Neural cell (in vitro differentiated cells): Measurements from ENCODE around the gene DSTN. TPM values are rescaled to one million over a fixed set of nuclear protein-coding genes. Genes with fewer than 3 reads are reported as not detected.

Experiments
- H2AFZ ChIP-seq: fragments of 200-600, 300-800 bp; sonication (generic), shearing (Covaris generic); 2 replicates; pipeline ENCODE4 v1.6.0; 2014; ENCODE audit warnings: low read depth, mild to moderate bottlenecking, antibody characterized with exemption, low read length, moderate library complexity
- H3F3A ChIP-seq: fragments of 200-600 bp; shearing (Covaris generic); 2 replicates; pipeline ENCODE4 v1.6.1; 2016; ENCODE audit warnings: mild to moderate bottlenecking, moderate library complexity, mixed read lengths, antibody characterized with exemption, low read length; ENCODE audit not compliant: insufficient read depth, poor library complexity, severe bottlenecking
- H3K27ac ChIP-seq: fragments of 200-600, 300-800 bp; sonication (generic), shearing (Covaris generic); 2 replicates; pipeline ENCODE4 v1.5.1; 2014; ENCODE audit warnings: mild to moderate bottlenecking, low read length, moderate library complexity
- H3K27me3 ChIP-seq: fragments of 300-800, 200-600 bp; sonication (generic), shearing (Covaris generic); 2 replicates; pipeline ENCODE4 v1.6.0; 2014; ENCODE audit warnings: mild to moderate bottlenecking, low read depth, low read length, moderate library complexity; ENCODE audit not compliant: insufficient read depth
- H3K36me3 ChIP-seq: fragments of 300-800, 200-600 bp; sonication (generic), shearing (Covaris generic); 2 replicates; pipeline ENCODE4 v1.5.1; 2014; ENCODE audit warnings: mild to moderate bottlenecking, antibody characterized with exemption, low read length, moderate library complexity; ENCODE audit not compliant: insufficient read depth
- H3K4me2 ChIP-seq: fragments of 300-800, 200-600 bp; sonication (generic), shearing (Covaris generic); 2 replicates; pipeline ENCODE4 v1.6.0; 2014; ENCODE audit warnings: mild to moderate bottlenecking, low read length
- H3K4me3 ChIP-seq: fragments of 300-800, 200-600 bp; sonication (generic), shearing (Covaris generic); 2 replicates; pipeline ENCODE4 v1.5.1; 2014; ENCODE audit warnings: mild to moderate bottlenecking, low read length, moderate library complexity
- H3K79me2 ChIP-seq: fragments of 200-600 bp; shearing (Covaris generic); replicated peaks from 2 replicates; pipeline ENCODE4 v1.6.0; 2014; ENCODE audit warnings: mild to moderate bottlenecking, low read length, moderate library complexity; ENCODE audit not compliant: insufficient read depth
- H3K9ac ChIP-seq: fragments of 300-800, 200-600 bp; sonication (generic), shearing (Covaris generic); 2 replicates; pipeline ENCODE4 v1.6.1; 2016; ENCODE audit warnings: mild to moderate bottlenecking, low read length, mixed read lengths
- H3K9me2 ChIP-seq: fragments of 200-600 bp; shearing (Covaris generic); 2 replicates; pipeline ENCODE4 v1.6.1; 2016; ENCODE audit warnings: mild to moderate bottlenecking, low read length, mixed read lengths; ENCODE audit not compliant: insufficient read depth
- H3K9me3 ChIP-seq: fragments of 200-600, 300-800 bp; sonication (generic), shearing (Covaris generic); 2 replicates; pipeline ENCODE4 v1.6.1; 2016; ENCODE audit warnings: mild to moderate bottlenecking, mixed run types, low read length, moderate library complexity, mixed read lengths
- H4K20me1 ChIP-seq: fragments of 200-600 bp; shearing (Covaris generic); 2 replicates; pipeline ENCODE4 v1.6.1; 2016; ENCODE audit warnings: mild to moderate bottlenecking, mixed run types; ENCODE audit not compliant: insufficient read depth
- EP300 ChIP-seq: fragments of 450-650 bp; conservative IDR thresholded peaks from 2 replicates; pipeline ENCODE4 v1.6.1; 2014; ENCODE audit warnings: antibody characterized with exemption, mild to moderate bottlenecking, moderate library complexity; ENCODE audit not compliant: poor library complexity, severe bottlenecking
- EZH2 ChIP-seq: fragments of 200-600, 300-800 bp; shearing (Covaris generic), sonication (generic); IDR thresholded peaks from 2 replicates; pipeline ENCODE4 v1.6.1; 2014; ENCODE audit warnings: antibody characterized with exemption, low read length, borderline replicate concordance, mild to moderate bottlenecking; ENCODE audit not compliant: insufficient read depth, poor library complexity, severe bottlenecking
- MXI1 ChIP-seq: fragments of 450-650 bp; conservative IDR thresholded peaks from 2 replicates; pipeline ENCODE4 v1.6.1; 2014; ENCODE audit warnings: antibody characterized with exemption, mild to moderate bottlenecking; ENCODE audit not compliant: poor library complexity, severe bottlenecking
- POLR2AphosphoS5 ChIP-seq: IDR thresholded peaks from 2 replicates; pipeline ENCODE4 v1.6.1; 2012
- RAD21 ChIP-seq: fragments of 450-650 bp; conservative IDR thresholded peaks from 2 replicates; pipeline ENCODE4 v1.6.1; 2014; ENCODE audit warnings: antibody characterized with exemption, mild to moderate bottlenecking, moderate library complexity
- SMC3 ChIP-seq: fragments of 450-650 bp; conservative IDR thresholded peaks from 2 replicates; pipeline ENCODE4 v1.6.1; 2014; ENCODE audit warnings: antibody characterized with exemption, mild to moderate bottlenecking, moderate library complexity; ENCODE audit not compliant: poor library complexity
- TAF1 ChIP-seq: IDR thresholded peaks from 2 replicates; pipeline ENCODE4 v1.6.1; 2012; ENCODE audit warnings: low read depth
- polyA plus RNA-seq: library from polyadenylated mRNA; depleted of rRNA; stranded (reverse); fragments of >200 nt; gene quantifications from 2 replicates; pipeline ENCODE4 v1.2.3, GENCODE V29; 2014
- TF ChIP-seq, protein P1 (sequence below): IDR thresholded peaks from 2 replicates; pipeline ENCODE4 v1.6.1; 2012; ENCODE audit warnings: borderline replicate concordance
- TF ChIP-seq, protein P2 (sequence below): fragments of 450-650 bp; IDR thresholded peaks from 2 replicates; pipeline ENCODE4 v1.5.1; 2014; ENCODE audit warnings: antibody characterized with exemption, mild to moderate bottlenecking, moderate library complexity; ENCODE audit not compliant: poor library complexity, severe bottlenecking

The DSTN gene
- polyA plus RNA-seq, 1 donor from 2014 or later, result 276 TPM

DNA sequence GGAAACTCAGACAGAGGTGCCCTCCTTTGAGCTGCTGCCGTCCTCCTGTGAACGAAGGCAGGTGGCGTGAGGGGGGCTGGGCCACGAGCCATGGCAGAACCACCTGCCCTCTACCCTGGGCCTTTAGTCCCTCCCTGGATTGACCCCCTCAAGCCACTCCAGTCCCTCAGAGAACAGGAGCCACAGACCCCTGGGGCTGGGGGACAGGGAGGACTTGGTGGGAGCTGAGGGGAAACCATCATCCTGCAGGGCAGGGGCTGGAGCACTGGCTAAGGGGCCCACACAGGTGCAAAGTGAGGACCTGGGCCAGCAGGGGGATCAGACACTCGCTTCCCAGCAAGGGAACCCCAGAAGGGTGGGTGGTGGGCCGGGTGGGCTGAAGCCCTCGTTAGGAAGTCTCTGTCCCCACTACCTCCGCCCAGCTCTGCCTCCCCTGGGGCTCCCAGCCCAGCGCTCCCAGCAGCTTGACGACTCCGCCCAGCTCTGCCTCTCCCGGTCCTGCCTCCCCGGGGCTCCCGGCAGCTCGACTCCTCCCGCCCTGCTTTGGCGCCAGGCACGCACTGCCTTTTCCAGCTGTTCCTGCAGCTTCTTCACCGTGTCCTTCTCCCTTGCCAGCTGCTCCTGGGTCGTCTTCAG, 44.4 kb downstream of the DSTN start:
- H3K27ac ChIP-seq, result no peak overlapping the region
- no peak overlapping the region for H3K4me2 ChIP-seq
- no peaks in the 10 kb centered on the region for H3K27me3 ChIP-seq
- TF ChIP-seq EP300 (no peak), TAF1 (no peak)
- H4K20me1 ChIP-seq, result no peaks in the 10 kb centered on the region
- no peaks in the 10 kb centered on the region for H3K9me2 ChIP-seq
- no peak overlapping the region for H3K9ac ChIP-seq
- no peak overlapping the region for H3K4me3 ChIP-seq
- H3F3A ChIP-seq, result no peaks in the 10 kb centered on the region
- H3K36me3 ChIP-seq, result no peaks in the 10 kb centered on the region
- no peak overlapping the region for H2AFZ ChIP-seq
- no peaks in the 10 kb centered on the region for H3K79me2 ChIP-seq
- no peaks in the 10 kb centered on the region for H3K9me3 ChIP-seq

DNA sequence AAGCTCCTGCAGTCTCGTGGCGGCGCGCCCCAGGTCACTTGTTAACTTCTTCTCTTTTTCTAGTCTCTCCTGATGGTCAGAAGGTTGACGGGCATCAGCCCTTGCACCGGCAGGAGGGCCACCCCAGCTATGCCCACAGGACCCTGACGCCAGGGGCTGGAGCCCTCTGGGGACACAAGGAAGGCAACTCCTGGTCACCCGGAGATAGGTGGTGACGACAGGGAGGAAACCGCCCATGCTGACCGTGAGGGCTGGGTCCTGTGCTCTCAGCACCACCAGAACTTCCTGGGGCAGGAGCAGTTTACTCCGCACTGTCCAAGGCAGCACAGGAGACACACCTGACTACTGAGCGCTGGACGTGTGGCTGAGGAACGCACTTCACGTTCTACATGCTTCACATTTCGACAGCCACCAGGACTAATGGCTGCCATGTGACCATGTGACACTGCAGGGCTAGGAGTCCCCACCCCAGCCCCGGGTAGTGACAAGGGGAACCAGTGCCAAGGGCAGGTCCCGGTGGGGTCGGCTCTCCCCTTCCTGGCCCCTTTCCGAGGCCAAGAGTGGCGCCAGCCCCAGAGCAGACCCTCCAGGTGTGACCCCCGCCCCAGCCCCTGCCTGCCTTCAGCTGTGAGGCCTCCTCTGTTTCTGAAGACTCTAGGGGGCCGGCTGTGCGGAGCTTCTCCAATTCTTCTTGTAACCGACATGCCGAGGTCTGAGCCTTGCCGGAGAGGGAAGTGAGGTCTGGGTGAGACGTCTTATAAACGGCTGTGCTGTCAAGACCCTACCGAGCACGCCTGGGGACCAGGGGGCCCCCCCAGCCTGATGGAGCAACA, 45.2 kb downstream of the DSTN start:
- Histone ChIP-seq H3K4me2 (no peak overlapping the region), H3K36me3 (no peaks in the 10 kb centered on the region), H3K27ac (no peak overlapping the region), H3K9me3 (no peaks in the 10 kb centered on the region), H2AFZ (no peak overlapping the region), H3K9me2 (no peaks in the 10 kb centered on the region), H3K4me3 (no peak overlapping the region), H3K27me3 (no peaks in the 10 kb centered on the region), H3K9ac (no peak overlapping the region), H3F3A (no peaks in the 10 kb centered on the region), H3K79me2 (no peaks in the 10 kb centered on the region), H4K20me1 (no peaks in the 10 kb centered on the region)
- TF ChIP-seq EP300 (no peak), SMC3 (no peak), TAF1 (no peak), EZH2 (no peak), RAD21 (no peak), MXI1 (no peak)
- TF ChIP-seq, protein P1, sequence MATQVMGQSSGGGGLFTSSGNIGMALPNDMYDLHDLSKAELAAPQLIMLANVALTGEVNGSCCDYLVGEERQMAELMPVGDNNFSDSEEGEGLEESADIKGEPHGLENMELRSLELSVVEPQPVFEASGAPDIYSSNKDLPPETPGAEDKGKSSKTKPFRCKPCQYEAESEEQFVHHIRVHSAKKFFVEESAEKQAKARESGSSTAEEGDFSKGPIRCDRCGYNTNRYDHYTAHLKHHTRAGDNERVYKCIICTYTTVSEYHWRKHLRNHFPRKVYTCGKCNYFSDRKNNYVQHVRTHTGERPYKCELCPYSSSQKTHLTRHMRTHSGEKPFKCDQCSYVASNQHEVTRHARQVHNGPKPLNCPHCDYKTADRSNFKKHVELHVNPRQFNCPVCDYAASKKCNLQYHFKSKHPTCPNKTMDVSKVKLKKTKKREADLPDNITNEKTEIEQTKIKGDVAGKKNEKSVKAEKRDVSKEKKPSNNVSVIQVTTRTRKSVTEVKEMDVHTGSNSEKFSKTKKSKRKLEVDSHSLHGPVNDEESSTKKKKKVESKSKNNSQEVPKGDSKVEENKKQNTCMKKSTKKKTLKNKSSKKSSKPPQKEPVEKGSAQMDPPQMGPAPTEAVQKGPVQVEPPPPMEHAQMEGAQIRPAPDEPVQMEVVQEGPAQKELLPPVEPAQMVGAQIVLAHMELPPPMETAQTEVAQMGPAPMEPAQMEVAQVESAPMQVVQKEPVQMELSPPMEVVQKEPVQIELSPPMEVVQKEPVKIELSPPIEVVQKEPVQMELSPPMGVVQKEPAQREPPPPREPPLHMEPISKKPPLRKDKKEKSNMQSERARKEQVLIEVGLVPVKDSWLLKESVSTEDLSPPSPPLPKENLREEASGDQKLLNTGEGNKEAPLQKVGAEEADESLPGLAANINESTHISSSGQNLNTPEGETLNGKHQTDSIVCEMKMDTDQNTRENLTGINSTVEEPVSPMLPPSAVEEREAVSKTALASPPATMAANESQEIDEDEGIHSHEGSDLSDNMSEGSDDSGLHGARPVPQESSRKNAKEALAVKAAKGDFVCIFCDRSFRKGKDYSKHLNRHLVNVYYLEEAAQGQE, result no peak

DNA sequence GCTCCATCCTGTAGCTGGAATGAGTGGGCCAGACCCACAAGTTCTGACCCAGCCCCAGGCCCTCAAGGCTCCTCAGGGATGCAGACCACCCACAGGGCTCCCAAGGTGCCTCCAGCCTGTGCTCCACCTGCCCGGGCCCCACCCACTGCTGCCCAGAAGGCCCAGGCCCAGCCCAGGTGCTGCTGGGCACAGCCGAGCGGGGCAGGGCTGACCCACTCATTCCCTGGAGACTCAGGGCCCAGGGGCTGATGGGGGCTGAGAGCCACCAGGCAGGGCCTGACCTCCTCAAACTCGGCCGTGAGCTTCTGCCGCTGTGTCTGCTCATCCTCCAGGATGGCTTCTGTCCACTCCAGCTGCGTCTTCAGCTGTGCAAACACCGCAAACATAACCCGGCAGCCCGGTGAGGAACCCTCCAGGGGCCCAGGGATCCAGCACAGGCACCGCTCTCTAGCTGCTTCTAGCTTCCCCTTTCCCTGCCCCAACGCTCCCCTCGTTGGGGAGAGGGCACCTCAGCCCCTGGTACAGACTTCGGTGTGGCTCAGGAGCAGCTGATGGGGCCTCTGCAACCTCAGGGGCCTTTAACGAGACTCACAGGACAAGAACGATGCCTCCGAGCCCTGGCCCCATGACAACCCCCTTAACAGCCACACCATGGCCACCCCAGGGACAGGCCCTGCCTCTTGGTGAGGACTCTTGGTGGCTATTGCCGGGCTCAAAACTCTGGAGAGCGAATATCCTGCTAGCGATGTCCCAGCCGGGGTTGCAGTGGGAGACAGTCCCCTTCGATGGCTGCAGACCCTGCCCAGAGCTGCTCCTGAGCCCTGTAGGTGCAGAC, 46.0 kb downstream of the DSTN start:
- H3F3A ChIP-seq, result no peaks in the 10 kb centered on the region
- TF ChIP-seq EZH2, result no peak
- TF ChIP-seq EP300, result no peak
- TF ChIP-seq TAF1, result no peak
- TF ChIP-seq, protein P2, sequence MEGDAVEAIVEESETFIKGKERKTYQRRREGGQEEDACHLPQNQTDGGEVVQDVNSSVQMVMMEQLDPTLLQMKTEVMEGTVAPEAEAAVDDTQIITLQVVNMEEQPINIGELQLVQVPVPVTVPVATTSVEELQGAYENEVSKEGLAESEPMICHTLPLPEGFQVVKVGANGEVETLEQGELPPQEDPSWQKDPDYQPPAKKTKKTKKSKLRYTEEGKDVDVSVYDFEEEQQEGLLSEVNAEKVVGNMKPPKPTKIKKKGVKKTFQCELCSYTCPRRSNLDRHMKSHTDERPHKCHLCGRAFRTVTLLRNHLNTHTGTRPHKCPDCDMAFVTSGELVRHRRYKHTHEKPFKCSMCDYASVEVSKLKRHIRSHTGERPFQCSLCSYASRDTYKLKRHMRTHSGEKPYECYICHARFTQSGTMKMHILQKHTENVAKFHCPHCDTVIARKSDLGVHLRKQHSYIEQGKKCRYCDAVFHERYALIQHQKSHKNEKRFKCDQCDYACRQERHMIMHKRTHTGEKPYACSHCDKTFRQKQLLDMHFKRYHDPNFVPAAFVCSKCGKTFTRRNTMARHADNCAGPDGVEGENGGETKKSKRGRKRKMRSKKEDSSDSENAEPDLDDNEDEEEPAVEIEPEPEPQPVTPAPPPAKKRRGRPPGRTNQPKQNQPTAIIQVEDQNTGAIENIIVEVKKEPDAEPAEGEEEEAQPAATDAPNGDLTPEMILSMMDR, result no peak
- no peak for TF ChIP-seq POLR2AphosphoS5
- no peak for TF ChIP-seq MXI1
- no peak for TF ChIP-seq RAD21
- TF ChIP-seq, protein P1, result no peak
- TF ChIP-seq SMC3, result no peak
- H3K27me3 ChIP-seq, result no peaks in the 10 kb centered on the region
- no peak overlapping the region for H3K9ac ChIP-seq
- H2AFZ ChIP-seq, result no peak overlapping the region
- H3K4me2 ChIP-seq, result no peak overlapping the region
- H4K20me1 ChIP-seq, result no peaks in the 10 kb centered on the region
- no peaks in the 10 kb centered on the region for H3K9me2 ChIP-seq
- no peak overlapping the region for H3K27ac ChIP-seq
- H3K36me3 ChIP-seq, result no peaks in the 10 kb centered on the region
- H3K4me3 ChIP-seq, result no peak overlapping the region
- no peaks in the 10 kb centered on the region for H3K9me3 ChIP-seq
- H3K79me2 ChIP-seq, result no peaks in the 10 kb centered on the region
